GM12892 (cell line): ENCODE measurements around the gene OLFM4.

Experiments
- POLR2A ChIP-seq: IDR thresholded peaks from 2 replicates; pipeline ENCODE4 v1.6.1; 2011; ENCODE audit warnings: low read depth, low read length, control low read depth
- POLR2AphosphoS5 ChIP-seq: IDR thresholded peaks from 2 replicates; pipeline ENCODE4 v1.6.1; 2011; ENCODE audit warnings: low read depth, low read length, control low read depth
- TAF1 ChIP-seq: IDR thresholded peaks from 2 replicates; pipeline ENCODE4 v1.6.1; 2011; ENCODE audit warnings: low read depth, mild to moderate bottlenecking, control low read depth, low read length, borderline replicate concordance

DNA sequence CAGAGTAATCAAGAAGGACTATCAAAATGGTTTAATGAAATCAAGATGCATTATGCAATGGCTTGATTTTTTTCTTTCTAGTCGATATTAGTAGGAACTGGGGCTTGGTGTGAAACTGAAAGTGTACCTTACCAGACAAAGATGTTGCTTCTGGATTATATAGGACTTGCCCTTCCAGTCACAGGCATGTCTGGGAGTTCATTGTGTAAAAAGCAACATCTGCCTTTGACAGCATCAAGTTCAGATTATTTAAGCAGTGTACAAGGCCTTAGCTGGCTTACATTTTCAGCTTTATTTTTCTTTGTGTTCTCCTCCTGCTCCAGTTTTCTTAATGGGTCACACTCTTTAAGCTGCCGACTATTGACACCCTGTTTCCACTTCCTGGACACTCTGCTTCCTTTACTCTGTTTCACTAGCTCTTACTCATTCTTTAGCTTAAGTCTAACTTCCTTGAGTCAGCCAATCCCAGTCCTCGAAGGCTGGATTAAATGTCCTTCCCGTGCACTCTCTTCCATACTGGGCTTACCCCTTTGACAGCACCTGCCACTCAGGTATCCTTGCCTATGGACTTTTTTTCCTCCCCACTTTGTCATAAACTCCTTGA lies 29.4 kb upstream of the OLFM4 start:
- no peak for TF ChIP-seq POLR2A
- no peak for TF ChIP-seq POLR2AphosphoS5
- no peak for TF ChIP-seq TAF1
